ENCODE data around the gene SFN. TPM values are rescaled to one million over a fixed set of nuclear protein-coding genes. Genes with fewer than 3 reads are reported as not detected.

SFN gene
- total RNA-seq, 1 experiment from 2014 or later, result 245 TPM

GRCh38 chr1:26907071-26907917, 44.3 kb downstream of the SFN start (continued):
- TF ChIP-seq MAX (IDR thresholded peaks at IDR 0.05) (no peak; the same call in 1 of the 2 replicates), SP1 (IDR thresholded peaks at IDR 0.05; ENCODE audit: low read depth) (peak; percentile 39; the same call in 1 of the 2 replicates), YY1 (IDR thresholded peaks at IDR 0.05; ENCODE audit: extremely low read depth, insufficient replicate concordance, low read depth, low read length) (no peak)

- BruUV-seq (replicated peaks), result no TSS peak
- Histone ChIP-seq H3K4me2 (ENCODE audit: low read length) (no peak overlapping the region), H4K20me1 (ENCODE audit: insufficient read depth) (no peaks in the 10 kb centered on the region), H3K9me3 (ENCODE audit: control insufficient read depth in 1 of 2, insufficient read depth in 1 of 2, low read depth in 1 of 2, low read length in 2 of 2) (no peaks in the 10 kb centered on the region), H3K79me2 (ENCODE audit: insufficient read depth, low read length) (no peaks in the 10 kb centered on the region), H3K9me2 (ENCODE audit: insufficient read depth) (no peaks in the 10 kb centered on the region), H3K4me1 (ENCODE audit: control insufficient read depth in 1 of 2, insufficient read depth in 2 of 2, low read length in 2 of 2) (peaks cover 5 to 20% of the 10 kb centered on the region in 2 experiments; a peak in 3 of 4 replicates), H3K4me3 (replicated peaks in 1 of 2; ENCODE audit: low read depth in 1 of 2, low read length in 2 of 2) (no peak overlapping the region), H3K27me3 (ENCODE audit: insufficient read depth, low read length) (no peaks in the 10 kb centered on the region), H3K27ac (ENCODE audit: low read depth, low read length) (no peak overlapping the region), H3K9ac (ENCODE audit: low read length) (no peak overlapping the region), H2AFZ (ENCODE audit: low read depth, low read length, poor library complexity, severe bottlenecking) (no peak overlapping the region), H3K36me3 (ENCODE audit: control insufficient read depth in 1 of 2, insufficient read depth in 2 of 2, low read length in 2 of 2) (no peaks in the 10 kb centered on the region)
- TF ChIP-seq, protein P1, sequence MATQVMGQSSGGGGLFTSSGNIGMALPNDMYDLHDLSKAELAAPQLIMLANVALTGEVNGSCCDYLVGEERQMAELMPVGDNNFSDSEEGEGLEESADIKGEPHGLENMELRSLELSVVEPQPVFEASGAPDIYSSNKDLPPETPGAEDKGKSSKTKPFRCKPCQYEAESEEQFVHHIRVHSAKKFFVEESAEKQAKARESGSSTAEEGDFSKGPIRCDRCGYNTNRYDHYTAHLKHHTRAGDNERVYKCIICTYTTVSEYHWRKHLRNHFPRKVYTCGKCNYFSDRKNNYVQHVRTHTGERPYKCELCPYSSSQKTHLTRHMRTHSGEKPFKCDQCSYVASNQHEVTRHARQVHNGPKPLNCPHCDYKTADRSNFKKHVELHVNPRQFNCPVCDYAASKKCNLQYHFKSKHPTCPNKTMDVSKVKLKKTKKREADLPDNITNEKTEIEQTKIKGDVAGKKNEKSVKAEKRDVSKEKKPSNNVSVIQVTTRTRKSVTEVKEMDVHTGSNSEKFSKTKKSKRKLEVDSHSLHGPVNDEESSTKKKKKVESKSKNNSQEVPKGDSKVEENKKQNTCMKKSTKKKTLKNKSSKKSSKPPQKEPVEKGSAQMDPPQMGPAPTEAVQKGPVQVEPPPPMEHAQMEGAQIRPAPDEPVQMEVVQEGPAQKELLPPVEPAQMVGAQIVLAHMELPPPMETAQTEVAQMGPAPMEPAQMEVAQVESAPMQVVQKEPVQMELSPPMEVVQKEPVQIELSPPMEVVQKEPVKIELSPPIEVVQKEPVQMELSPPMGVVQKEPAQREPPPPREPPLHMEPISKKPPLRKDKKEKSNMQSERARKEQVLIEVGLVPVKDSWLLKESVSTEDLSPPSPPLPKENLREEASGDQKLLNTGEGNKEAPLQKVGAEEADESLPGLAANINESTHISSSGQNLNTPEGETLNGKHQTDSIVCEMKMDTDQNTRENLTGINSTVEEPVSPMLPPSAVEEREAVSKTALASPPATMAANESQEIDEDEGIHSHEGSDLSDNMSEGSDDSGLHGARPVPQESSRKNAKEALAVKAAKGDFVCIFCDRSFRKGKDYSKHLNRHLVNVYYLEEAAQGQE (IDR thresholded peaks at IDR 0.05; ENCODE audit: low read depth), result no peak
- TF ChIP-seq, protein P2, sequence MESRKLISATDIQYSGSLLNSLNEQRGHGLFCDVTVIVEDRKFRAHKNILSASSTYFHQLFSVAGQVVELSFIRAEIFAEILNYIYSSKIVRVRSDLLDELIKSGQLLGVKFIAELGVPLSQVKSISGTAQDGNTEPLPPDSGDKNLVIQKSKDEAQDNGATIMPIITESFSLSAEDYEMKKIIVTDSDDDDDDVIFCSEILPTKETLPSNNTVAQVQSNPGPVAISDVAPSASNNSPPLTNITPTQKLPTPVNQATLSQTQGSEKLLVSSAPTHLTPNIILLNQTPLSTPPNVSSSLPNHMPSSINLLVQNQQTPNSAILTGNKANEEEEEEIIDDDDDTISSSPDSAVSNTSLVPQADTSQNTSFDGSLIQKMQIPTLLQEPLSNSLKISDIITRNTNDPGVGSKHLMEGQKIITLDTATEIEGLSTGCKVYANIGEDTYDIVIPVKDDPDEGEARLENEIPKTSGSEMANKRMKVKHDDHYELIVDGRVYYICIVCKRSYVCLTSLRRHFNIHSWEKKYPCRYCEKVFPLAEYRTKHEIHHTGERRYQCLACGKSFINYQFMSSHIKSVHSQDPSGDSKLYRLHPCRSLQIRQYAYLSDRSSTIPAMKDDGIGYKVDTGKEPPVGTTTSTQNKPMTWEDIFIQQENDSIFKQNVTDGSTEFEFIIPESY (IDR thresholded peaks at IDR 0.05; ENCODE audit: extremely low read depth, insufficient replicate concordance, low read length), result no peak
- TF ChIP-seq CBX3 (IDR thresholded peaks at IDR 0.05; ENCODE audit: low read depth) (no peak), POLR2AphosphoS5 (IDR thresholded peaks at IDR 0.05; ENCODE audit: low read depth, low read length) (no peak), CEBPB (IDR thresholded peaks at IDR 0.05; ENCODE audit: low read depth) (no peak), JUND (IDR thresholded peaks at IDR 0.05) (no peak), FOSL1 (IDR thresholded peaks at IDR 0.05; ENCODE audit: low read depth) (no peak), TCF7L2 (IDR thresholded peaks at IDR 0.05; ENCODE audit: borderline replicate concordance, extremely low read depth, insufficient read depth, insufficient read length) (no peak), YY1 (IDR thresholded peaks at IDR 0.05; ENCODE audit: extremely low read depth, insufficient replicate concordance, low read depth, low read length) (no peak), SRF (IDR thresholded peaks at IDR 0.05; ENCODE audit: low read depth) (no peak)
- ChIA-PET CTCF (no interaction called here), RAD21 (ENCODE audit: low non-redundant PET in 1 of 2, low total read pairs in 2 of 2, uncharacterized antibody in 2 of 2, unreplicated experiment in 2 of 2) (no interaction called here), POLR2A (interaction anchor here (1.9 kb wide), 1 partner anchor 10 kb away, joined by 7 read pairs; the partner anchor contains the start of gene GPATCH3)
- ATAC-seq (no peak), DNase-seq (ENCODE audit: low read depth, low spot score) (no peak)
- intact Hi-C loops (cut with micrococcal nuclease), result no loop called here
Measured at GRCh38 chr1:26909951-26910342, 47.0 kb downstream of the SFN start.
